HL-60 (cell line): ENCODE measurements around the gene CTIF.

Experiments used
- CTCF ChIP-seq: IDR thresholded peaks from one replicate; pipeline ENCODE4 v1.5.1; 2011; ENCODE audit warnings: low read length, control low read depth, inconsistent platforms; ENCODE audit not compliant: insufficient read depth
- REST ChIP-seq: IDR thresholded peaks from 2 replicates; pipeline ENCODE4 v1.6.1; 2012; ENCODE audit warnings: low read depth; ENCODE audit not compliant: insufficient replicate concordance

- no peak for TF ChIP-seq CTCF
- TF ChIP-seq REST = no peak
Observed at GRCh38 chr18:48772457-48772856, 233.6 kb downstream of the CTIF start.
